GM12892 (cell line): ENCODE measurements around the gene COMTD1. TPM values are rescaled to one million over a fixed set of nuclear protein-coding genes. Genes with fewer than 3 reads are reported as not detected.
A peak's percentile ranks its signal among the peaks of the same experiment; 100 is the strongest.

ENCODE experiments used
- DNase-seq: peaks from one replicate; pipeline ENCODE4 v3.0.0; 2011; ENCODE audit not compliant: insufficient read length
- FAIRE-seq: peaks from 2 replicates; lab custom pipeline; 2011; peaks lifted over from hg19 to GRCh38; lab: Jason Lieb, UNC
- POLR2A ChIP-seq: IDR thresholded peaks from 2 replicates; pipeline ENCODE4 v1.6.1; 2011; ENCODE audit warnings: low read depth, low read length, control low read depth
- POLR2AphosphoS5 ChIP-seq: IDR thresholded peaks from 2 replicates; pipeline ENCODE4 v1.6.1; 2011; ENCODE audit warnings: low read depth, low read length, control low read depth
- TAF1 ChIP-seq: IDR thresholded peaks from 2 replicates; pipeline ENCODE4 v1.6.1; 2011; ENCODE audit warnings: low read depth, mild to moderate bottlenecking, control low read depth, low read length, borderline replicate concordance
- polyA plus RNA-seq: library from polyadenylated mRNA; unstranded; fragments of >200 nt; gene quantifications from one replicate; pipeline ENCODE4 v1.2.1, GENCODE V29; 2012; ENCODE audit warnings: missing spikeins, inconsistent platforms; ENCODE audit not compliant: missing spikeins

Gene COMTD1
- polyA plus RNA-seq: 10.5 TPM

GRCh38 chr10:75235375-75236177 is at the start of gene COMTD1:
Gene COMTD1, minus strand, starts transcription at chr10:75235957. Its CDS starts 29 bp downstream, at chr10:75235928.
- TF ChIP-seq POLR2A (peak; percentile 37; the same call in 1 of the 2 replicates), TAF1 (no peak)
- FAIRE-seq (peak; percentile 89), DNase-seq (peak; percentile 94)

GRCh38 chr10:75283671-75284470 is 48.1 kb upstream of the COMTD1 start:
- TF ChIP-seq POLR2AphosphoS5 (no peak), POLR2A (no peak), TAF1 (no peak)
- DNase-seq: no peak
- FAIRE-seq: no peak

GRCh38 chr10:75283078-75283670 is 47.4 kb upstream of the COMTD1 start:
- FAIRE-seq: no peak
- TF ChIP-seq POLR2A: no peak
- no peak for TF ChIP-seq TAF1
- no peak for TF ChIP-seq POLR2AphosphoS5
- DNase-seq: no peak

GRCh38 chr10:75281974-75282373 is 46.2 kb upstream of the COMTD1 start:
- no peak for TF ChIP-seq POLR2AphosphoS5
- no peak for TF ChIP-seq POLR2A
- TF ChIP-seq TAF1: no peak
- FAIRE-seq (no peak), DNase-seq (no peak)

GRCh38 chr10:75280236-75280635 is 44.5 kb upstream of the COMTD1 start:
- no peak for TF ChIP-seq TAF1
- TF ChIP-seq POLR2AphosphoS5: no peak
- no peak for TF ChIP-seq POLR2A
- no peak for FAIRE-seq
- no peak for DNase-seq

GRCh38 chr10:75276069-75276872 is 40.5 kb upstream of the COMTD1 start:
- TF ChIP-seq POLR2AphosphoS5 (no peak), POLR2A (no peak), TAF1 (no peak)
- FAIRE-seq: no peak

GRCh38 chr10:75272896-75273295 is 37.1 kb upstream of the COMTD1 start:
- DNase-seq: no peak
- TF ChIP-seq TAF1 (no peak), POLR2A (no peak)

More at GRCh38 chr10:75276069-75276872, 40.5 kb upstream of the COMTD1 start:
- DNase-seq: no peak

GRCh38 chr10:75272094-75272493 is 36.3 kb upstream of the COMTD1 start:
- no peak for DNase-seq
- TF ChIP-seq POLR2A (no peak), POLR2AphosphoS5 (no peak), TAF1 (no peak)
- no peak for FAIRE-seq

More at GRCh38 chr10:75272896-75273295, 37.1 kb upstream of the COMTD1 start:
- FAIRE-seq: no peak

GRCh38 chr10:75269605-75270004 is 33.8 kb upstream of the COMTD1 start:
- no peak for DNase-seq
- TF ChIP-seq POLR2A (no peak), POLR2AphosphoS5 (no peak), TAF1 (no peak)
- no peak for FAIRE-seq

- no peak for TF ChIP-seq POLR2AphosphoS5
- DNase-seq (no peak), FAIRE-seq (no peak)
These were observed 31.2 kb upstream of the COMTD1 start for GRCh38 chr10:75266945-75267344.

GRCh38 chr10:75265856-75266255 is 30.1 kb upstream of the COMTD1 start:
- no peak for TF ChIP-seq POLR2A
- no peak for TF ChIP-seq POLR2AphosphoS5
- TF ChIP-seq TAF1: no peak
- FAIRE-seq (no peak), DNase-seq (no peak)
